Measurements from ENCODE around the gene IDUA. TPM values are rescaled to one million over a fixed set of nuclear protein-coding genes. Genes with fewer than 3 reads are reported as not detected.

The IDUA gene
- polyA plus RNA-seq, 3 donors = 6.4 to 64.4 (median 8.5) TPM

DNA sequence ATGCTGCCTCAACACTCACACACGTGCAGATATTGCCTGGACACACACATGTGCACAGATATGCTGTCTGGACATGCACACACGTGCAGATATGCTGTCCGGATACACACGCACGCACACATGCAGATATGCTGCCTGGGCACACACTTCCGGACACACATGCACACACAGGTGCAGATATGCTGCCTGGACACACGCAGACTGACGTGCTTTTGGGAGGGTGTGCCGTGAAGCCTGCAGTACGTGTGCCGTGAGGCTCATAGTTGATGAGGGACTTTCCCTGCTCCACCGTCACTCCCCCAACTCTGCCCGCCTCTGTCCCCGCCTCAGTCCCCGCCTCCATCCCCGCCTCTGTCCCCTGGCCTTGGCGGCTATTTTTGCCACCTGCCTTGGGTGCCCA lies 39.3 kb downstream of the IDUA start:
- Histone ChIP-seq H3K4me1 (ENCODE audit: control insufficient read depth in 1 of 2, insufficient read depth in 2 of 2, low read length in 2 of 2) (no peaks in the 10 kb centered on the region), H2AFZ (ENCODE audit: insufficient read depth, low read depth, low read length, poor library complexity, severe bottlenecking) (no peak overlapping the region), H3K4me3 (replicated peaks in 1 of 3; ENCODE audit: low read depth in 2 of 3, low read length in 3 of 3) (no peak overlapping the region), H3K9me3 (replicated peaks in 1 of 2; ENCODE audit: control insufficient read depth in 1 of 2, insufficient read depth in 1 of 2, low read length in 2 of 2) (no peaks in the 10 kb centered on the region), H4K20me1 (ENCODE audit: insufficient read depth, low read length) (no peaks in the 10 kb centered on the region), H3K27me3 (ENCODE audit: control insufficient read depth in 2 of 2, insufficient read depth in 2 of 2, low read length in 2 of 2) (no peaks in the 10 kb centered on the region), H3K79me2 (ENCODE audit: insufficient read depth, low read length) (no peaks in the 10 kb centered on the region), H3K9ac (ENCODE audit: insufficient read depth, low read length, poor library complexity, severe bottlenecking) (no peak overlapping the region), H3K27ac (ENCODE audit: low read depth in 1 of 2, low read length in 2 of 2) (no peak overlapping the region), H3K36me3 (replicated peaks in 1 of 2; ENCODE audit: control insufficient read depth in 1 of 2, insufficient read depth in 2 of 2, low read length in 2 of 2) (no peaks in the 10 kb centered on the region), H3K4me2 (replicated peaks; ENCODE audit: extremely low read depth, low read length, poor library complexity, severe bottlenecking) (no peak overlapping the region)
- intact Hi-C loops (cut with micrococcal nuclease) = no loop called here
- DNase-seq = peak in 1 of 3 donors; percentile 29
- 76% methylated on average over 11 of the region's 17 CpGs for whole genome bisulfite sequencing (ENCODE audit: insufficient coverage)
- Mint-ChIP-seq H3K27me3 (ENCODE audit: low read depth in 3 of 3) (peaks cover 0 to 5% (median 2%) of the 10 kb centered on the region in 3 donors), H3K36me3 (peaks cover 6 to 8% of the 10 kb centered on the region in 2 donors), H3K27ac (peak overlapping the region in 1 of 7 donors; percentile 5), H3K9me3 (peaks cover 0 to 6% (median 0%) of the 10 kb centered on the region in 7 donors), H3K4me3 (no peak overlapping the region), H3K4me1 (peaks cover 4% of the 10 kb centered on the region)
- TF ChIP-seq, protein P1, sequence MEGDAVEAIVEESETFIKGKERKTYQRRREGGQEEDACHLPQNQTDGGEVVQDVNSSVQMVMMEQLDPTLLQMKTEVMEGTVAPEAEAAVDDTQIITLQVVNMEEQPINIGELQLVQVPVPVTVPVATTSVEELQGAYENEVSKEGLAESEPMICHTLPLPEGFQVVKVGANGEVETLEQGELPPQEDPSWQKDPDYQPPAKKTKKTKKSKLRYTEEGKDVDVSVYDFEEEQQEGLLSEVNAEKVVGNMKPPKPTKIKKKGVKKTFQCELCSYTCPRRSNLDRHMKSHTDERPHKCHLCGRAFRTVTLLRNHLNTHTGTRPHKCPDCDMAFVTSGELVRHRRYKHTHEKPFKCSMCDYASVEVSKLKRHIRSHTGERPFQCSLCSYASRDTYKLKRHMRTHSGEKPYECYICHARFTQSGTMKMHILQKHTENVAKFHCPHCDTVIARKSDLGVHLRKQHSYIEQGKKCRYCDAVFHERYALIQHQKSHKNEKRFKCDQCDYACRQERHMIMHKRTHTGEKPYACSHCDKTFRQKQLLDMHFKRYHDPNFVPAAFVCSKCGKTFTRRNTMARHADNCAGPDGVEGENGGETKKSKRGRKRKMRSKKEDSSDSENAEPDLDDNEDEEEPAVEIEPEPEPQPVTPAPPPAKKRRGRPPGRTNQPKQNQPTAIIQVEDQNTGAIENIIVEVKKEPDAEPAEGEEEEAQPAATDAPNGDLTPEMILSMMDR (IDR thresholded peaks at IDR 0.05) = no peak

DNA sequence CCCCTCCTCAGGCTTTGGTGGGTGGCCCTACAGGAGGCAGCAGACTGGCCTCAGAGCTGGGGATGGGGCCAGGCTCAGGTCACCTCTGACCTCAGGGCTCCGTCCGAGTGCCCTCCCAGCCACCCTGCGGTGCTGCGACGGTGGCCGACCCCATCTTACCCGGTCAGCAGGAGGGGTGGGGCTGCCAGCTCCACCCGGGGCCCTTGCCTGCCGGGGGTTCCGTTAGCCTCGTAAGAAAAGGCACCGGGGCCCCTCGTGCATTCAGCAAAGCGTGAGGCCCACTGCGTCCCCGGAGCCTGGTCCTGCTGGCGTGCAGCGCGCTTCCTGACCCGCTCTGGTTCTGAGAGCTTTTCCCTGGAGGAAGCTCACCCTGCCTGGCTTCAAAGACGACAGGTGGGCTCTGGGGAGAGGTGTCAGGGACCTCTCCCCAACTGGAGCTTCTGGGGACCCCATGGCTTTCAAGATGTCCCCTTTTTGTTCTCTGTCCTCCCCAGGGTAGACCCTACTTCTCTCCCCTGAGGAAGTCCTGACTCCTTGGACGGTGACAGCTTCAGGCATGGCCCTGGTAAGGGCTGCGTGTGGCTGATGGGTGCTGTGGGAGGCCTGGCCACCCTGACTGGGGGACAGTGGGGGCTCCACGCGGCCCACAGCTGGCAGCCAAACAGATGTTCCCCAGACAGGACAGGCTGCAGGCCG lies 40.5 kb downstream of the IDUA start:
- Mint-ChIP-seq H3K27me3 (ENCODE audit: low read depth in 3 of 3) (peaks cover 0 to 12% (median 5%) of the 10 kb centered on the region in 3 donors), H3K4me3 (no peak overlapping the region), H3K9me3 (peaks cover 0 to 6% (median 0%) of the 10 kb centered on the region in 7 donors), H3K27ac (no peak overlapping the region), H3K4me1 (peaks cover 4% of the 10 kb centered on the region), H3K36me3 (peaks cover 6 to 8% of the 10 kb centered on the region in 2 donors)
- H3K9ac ChIP-seq (ENCODE audit: insufficient read depth, low read length, poor library complexity, severe bottlenecking) = no peak overlapping the region
- no peak overlapping the region for H3K4me2 ChIP-seq (replicated peaks; ENCODE audit: extremely low read depth, low read length, poor library complexity, severe bottlenecking)
- H3K36me3 ChIP-seq (replicated peaks in 1 of 2; ENCODE audit: control insufficient read depth in 1 of 2, insufficient read depth in 2 of 2, low read length in 2 of 2) = no peaks in the 10 kb centered on the region
- H3K4me1 ChIP-seq (ENCODE audit: control insufficient read depth in 1 of 2, insufficient read depth in 2 of 2, low read length in 2 of 2) = no peaks in the 10 kb centered on the region
- no peaks in the 10 kb centered on the region for H3K9me3 ChIP-seq (replicated peaks in 1 of 2; ENCODE audit: control insufficient read depth in 1 of 2, insufficient read depth in 1 of 2, low read length in 2 of 2)
- WGBS (ENCODE audit: insufficient coverage) = 85% methylated on average over 25 of the region's 26 CpGs
- H4K20me1 ChIP-seq (ENCODE audit: insufficient read depth, low read length) = no peaks in the 10 kb centered on the region
- H2AFZ ChIP-seq (ENCODE audit: insufficient read depth, low read depth, low read length, poor library complexity, severe bottlenecking) = no peak overlapping the region
- no peaks in the 10 kb centered on the region for H3K79me2 ChIP-seq (ENCODE audit: insufficient read depth, low read length)
- intact Hi-C loops (cut with micrococcal nuclease) = no loop called here
- DNase-seq = no peak
- H3K4me3 ChIP-seq (replicated peaks in 1 of 3; ENCODE audit: low read depth in 2 of 3, low read length in 3 of 3) = no peak overlapping the region
- TF ChIP-seq, protein P1 (IDR thresholded peaks at IDR 0.05) = no peak
- H3K27ac ChIP-seq (ENCODE audit: low read depth in 1 of 2, low read length in 2 of 2) = no peak overlapping the region
- H3K27me3 ChIP-seq (ENCODE audit: control insufficient read depth in 2 of 2, insufficient read depth in 2 of 2, low read length in 2 of 2) = no peaks in the 10 kb centered on the region
